Measurements from ENCODE around the gene SELPLG. TPM values are rescaled to one million over a fixed set of nuclear protein-coding genes. Genes with fewer than 3 reads are reported as not detected.

Gene SELPLG
- total RNA-seq, 1 experiment from 2014 or later: 2.4 TPM

Other genes starting within 250 kb of the SELPLG start
- 9.1 and 9.3 TPM in 2 replicates for gene FICD, start 118.6 kb downstream of the SELPLG start, total RNA-seq (2014; rRNA removed; shearing (Covaris generic))
- gene SART3, start 72.7 kb downstream of the SELPLG start, total RNA-seq (2014; rRNA removed; shearing (Covaris generic)): 65.9 and 86.6 TPM in 2 replicates
- 112 and 137 TPM in 2 replicates for gene ISCU, start 71.3 kb downstream of the SELPLG start, total RNA-seq (2014; rRNA removed; shearing (Covaris generic))
- not detected in 2 replicates for gene TMEM119, start 35.8 kb downstream of the SELPLG start, total RNA-seq (2014; rRNA removed; shearing (Covaris generic))
- 127 and 166 TPM in 2 replicates for gene CORO1C, start 97.6 kb upstream of the SELPLG start, total RNA-seq (2014; rRNA removed; shearing (Covaris generic))
- 6.9 and 7.4 TPM in 2 replicates for gene SSH1, start 223.7 kb upstream of the SELPLG start, total RNA-seq (2014; rRNA removed; shearing (Covaris generic))
- gene DAO, start 246.2 kb upstream of the SELPLG start, total RNA-seq (2014; rRNA removed; shearing (Covaris generic)): not detected in 2 replicates